Frontal cortex (tissue), 4 donors: Measurements from ENCODE around the gene AFF3. TPM values are rescaled to one million over a fixed set of nuclear protein-coding genes. Genes with fewer than 3 reads are reported as not detected.
"Not testable (repeated sequence)": the region's sequence is repeated elsewhere in the genome, so short reads cannot be mapped to it uniquely, and the experiment has no call there.

Experiments used
- DNase-seq, 2 donors: peaks; one replicate each; pipeline ENCODE4 v3.0.0; 2012; ENCODE audit warnings: low spot score in 2 of 2
- FAIRE-seq: peaks from 2 replicates; lab custom pipeline; 2012; peaks lifted over from hg19 to GRCh38; lab: Jason Lieb, UNC
- total RNA-seq: library from RNA; depleted of rRNA; stranded (reverse); fragments of >200 nt; gene quantifications from one replicate; pipeline ENCODE4 v1.2.3, GENCODE V29; 2014
- donor health status: control.
- donor health status: control.
- donor health status: control.

AFF3 gene
- total RNA-seq, 1 donor from 2014 or later, result 56.7 TPM

DNA sequence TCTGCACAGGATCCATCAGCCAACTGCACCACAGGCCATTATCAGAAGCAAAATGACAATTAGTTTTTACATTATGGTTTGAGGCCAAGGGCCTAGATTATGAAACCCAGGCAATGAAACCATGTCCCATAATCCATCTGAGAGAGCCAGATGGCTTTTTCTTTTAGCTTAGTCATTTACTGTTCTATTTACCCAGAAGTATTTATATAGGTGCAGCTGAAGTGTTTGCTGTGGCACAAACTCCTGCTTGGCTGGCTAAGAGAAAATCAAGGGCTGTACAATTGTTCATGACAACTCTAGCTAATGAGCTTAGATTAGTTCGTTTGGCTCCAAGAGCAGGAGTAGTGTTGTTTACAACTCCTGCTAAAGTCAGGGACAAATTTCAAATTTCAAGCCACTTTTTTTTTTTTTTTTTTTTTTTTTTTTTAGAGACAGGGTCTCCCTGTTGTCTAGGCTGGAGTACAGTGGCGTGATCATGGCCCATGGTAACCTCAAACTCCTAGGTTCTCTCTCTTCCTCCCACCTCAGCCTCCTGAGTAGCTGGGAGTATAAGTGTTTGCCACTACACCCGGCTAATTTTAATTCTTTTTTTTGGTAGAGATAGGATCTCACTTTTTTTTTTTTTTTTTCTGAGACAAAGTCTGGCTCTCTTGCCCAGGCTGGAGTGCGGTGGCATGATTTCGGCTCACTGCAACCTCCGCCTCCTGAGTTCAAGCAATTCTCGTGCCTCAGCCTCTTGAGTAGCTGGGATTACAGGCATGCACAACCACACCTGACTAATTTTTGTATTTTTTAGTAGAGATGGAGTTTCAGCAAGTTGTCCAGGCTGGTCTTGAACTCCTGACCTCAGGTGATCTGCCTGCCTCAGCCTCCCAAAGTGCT lies 634.2 kb downstream of the AFF3 start:
- FAIRE-seq (no peak), DNase-seq (no peak)

DNA sequence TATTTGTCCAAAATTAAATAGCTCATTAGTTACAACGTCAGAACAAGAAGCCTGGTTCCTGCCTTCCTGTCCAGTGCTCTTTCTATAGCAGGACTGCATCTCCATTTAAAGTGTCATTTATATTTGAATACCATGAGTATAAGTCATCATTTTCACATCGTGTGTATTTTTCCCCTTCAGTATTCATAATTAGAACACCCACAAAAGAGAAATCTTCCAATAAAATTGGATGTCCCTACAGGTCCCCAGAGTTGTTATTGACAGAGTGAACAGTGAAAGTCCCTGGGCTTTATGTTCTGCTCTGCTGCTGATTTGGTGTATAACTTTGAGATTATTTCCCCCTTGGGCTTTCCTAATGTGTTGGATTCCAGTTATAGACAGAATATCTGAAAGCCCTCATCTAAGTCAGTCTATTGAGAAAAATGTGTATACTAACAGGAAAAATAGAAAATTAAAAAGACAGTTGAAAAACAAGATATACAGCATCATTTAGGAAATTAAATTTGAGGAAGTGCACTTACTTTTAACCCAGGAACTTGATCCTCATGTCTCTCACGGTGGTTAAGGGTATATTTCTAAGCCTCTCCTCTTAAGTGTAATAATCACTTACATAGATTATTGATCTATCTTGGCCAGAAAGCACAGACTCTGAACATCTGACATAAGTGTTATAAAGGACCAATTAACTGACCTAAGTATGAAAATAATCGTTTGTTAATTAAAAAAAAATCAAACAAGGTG lies 637.4 kb downstream of the AFF3 start:
- FAIRE-seq (no peak), DNase-seq (no peak)

DNA sequence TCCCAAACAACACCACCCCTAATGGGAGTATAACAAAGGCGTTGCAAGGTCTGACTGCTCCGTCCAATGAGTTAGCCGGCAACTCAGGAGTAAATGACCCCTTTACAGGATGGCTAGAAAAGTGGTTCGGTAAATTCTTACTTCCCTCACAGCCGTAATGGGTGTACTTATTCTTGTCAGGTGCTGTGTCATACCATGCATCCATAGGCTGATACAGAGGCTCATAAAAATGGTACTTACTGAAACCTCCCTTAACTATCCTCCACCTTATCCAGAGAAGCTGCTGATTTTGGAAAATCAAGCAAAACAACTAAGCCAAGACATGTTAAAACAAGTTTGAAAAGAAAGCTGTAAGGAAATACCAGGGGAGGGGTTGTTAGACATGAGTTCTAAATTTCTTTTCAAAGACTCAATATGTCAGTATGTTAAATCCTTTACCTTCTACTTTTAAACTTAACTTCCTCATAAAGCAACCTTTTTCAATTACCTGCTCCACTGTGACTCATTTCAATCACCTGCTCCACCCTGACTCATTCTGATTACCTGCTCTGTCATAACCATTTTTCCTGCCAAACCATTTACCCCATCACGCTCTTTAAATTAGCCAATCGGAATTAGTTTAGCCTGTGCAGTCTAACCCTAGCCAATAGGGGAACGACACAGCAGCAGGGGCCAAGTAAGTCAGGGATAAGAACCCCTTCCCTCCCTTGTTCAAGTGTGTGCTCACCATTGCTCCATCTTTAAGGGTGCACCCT lies 638.6 kb downstream of the AFF3 start:
- not testable (repeated sequence) for FAIRE-seq, DNase-seq

DNA sequence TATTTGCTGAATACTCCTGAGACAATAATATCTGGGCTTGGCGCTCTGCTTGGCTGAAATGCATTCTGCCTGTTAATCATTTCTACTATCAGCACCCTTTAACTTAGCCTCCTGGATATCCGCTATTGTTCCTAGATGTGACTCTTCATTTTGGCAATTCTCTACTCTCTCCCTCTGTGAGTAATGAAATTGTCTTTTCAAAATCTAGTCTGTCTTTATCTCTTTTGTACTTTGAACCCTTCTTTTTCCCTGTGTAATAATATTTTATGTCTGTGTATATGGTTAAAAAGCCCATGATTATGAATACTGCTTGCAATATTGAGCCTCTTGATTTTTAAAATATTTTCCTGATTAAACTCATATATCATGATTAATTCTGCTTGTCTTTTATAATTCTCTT lies 646.4 kb downstream of the AFF3 start:
- no peak for DNase-seq
- FAIRE-seq, result no peak

Other genes starting within 250 kb of the AFF3 start
- gene LONRF2, start 179.9 kb upstream of the AFF3 start, total RNA-seq, result 47.3 TPM